ENCODE measurements around the gene ASTN1. TPM values are rescaled to one million over a fixed set of nuclear protein-coding genes. Genes with fewer than 3 reads are reported as not detected.

The ASTN1 gene
- total RNA-seq, 1 experiment from 2014 or later: 0.42 TPM

DNA sequence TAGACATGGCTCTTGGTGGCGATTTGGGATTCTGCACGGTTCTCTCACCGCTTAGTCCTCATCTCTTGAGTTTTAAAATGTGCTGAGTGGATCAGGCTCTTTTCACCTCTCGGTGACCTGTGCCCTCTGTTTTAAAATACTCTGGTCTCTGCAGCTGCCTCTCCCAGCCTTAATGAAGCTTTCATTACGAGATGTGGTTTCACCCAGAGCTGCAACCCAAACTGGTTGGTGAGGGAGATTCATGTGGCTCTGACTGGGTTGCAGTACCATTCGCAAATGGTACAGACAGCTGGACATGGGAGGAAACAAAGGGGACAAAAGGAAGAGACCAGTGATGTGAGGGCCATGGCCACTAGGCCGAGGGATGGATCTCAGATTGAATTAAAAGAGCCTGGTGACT lies 258.9 kb downstream of the ASTN1 start:
- no peak overlapping the region for H3K4me3 ChIP-seq (replicated peaks in 1 of 2; ENCODE audit: low read depth in 1 of 2, low read length in 2 of 2)
- ChIA-PET POLR2A (no interaction called here), CTCF (no interaction called here), RAD21 (ENCODE audit: low non-redundant PET in 1 of 2, low total read pairs in 2 of 2, uncharacterized antibody in 2 of 2, unreplicated experiment in 2 of 2) (no interaction called here)
- no peak overlapping the region for H3K4me2 ChIP-seq (ENCODE audit: low read length)
- H3K9me3 ChIP-seq (ENCODE audit: control insufficient read depth in 1 of 2, insufficient read depth in 1 of 2, low read depth in 1 of 2, low read length in 2 of 2): no peaks in the 10 kb centered on the region
- no peaks in the 10 kb centered on the region for H3K4me1 ChIP-seq (ENCODE audit: control insufficient read depth in 1 of 2, insufficient read depth in 2 of 2, low read length in 2 of 2)
- no peak overlapping the region for H2AFZ ChIP-seq (ENCODE audit: low read depth, low read length, poor library complexity, severe bottlenecking)
- peaks cover 28% of the 10 kb centered on the region for H3K27me3 ChIP-seq (ENCODE audit: insufficient read depth, low read length)
- no peak overlapping the region for H3K27ac ChIP-seq (ENCODE audit: low read depth, low read length)
- no TSS peak for BruUV-seq (replicated peaks)
- H3K9me2 ChIP-seq (ENCODE audit: insufficient read depth): no peaks in the 10 kb centered on the region
- intact Hi-C loops (cut with micrococcal nuclease): no loop called here
- DNase-seq (ENCODE audit: low read depth, low spot score) (no peak), ATAC-seq (no peak)
- no peak for TF ChIP-seq ZNF274 (IDR thresholded peaks at IDR 0.05; ENCODE audit: low read depth, low read length)
- TF ChIP-seq TCF7L2 (IDR thresholded peaks at IDR 0.05; ENCODE audit: borderline replicate concordance, extremely low read depth, insufficient read depth, insufficient read length): no peak
- TF ChIP-seq EZH2phosphoT487 (IDR thresholded peaks at IDR 0.05; ENCODE audit: borderline replicate concordance): no peak
- H3K9ac ChIP-seq (ENCODE audit: low read length): no peak overlapping the region
- no peaks in the 10 kb centered on the region for H3K36me3 ChIP-seq (ENCODE audit: control insufficient read depth in 1 of 2, insufficient read depth in 2 of 2, low read length in 2 of 2)
- no peaks in the 10 kb centered on the region for H3K79me2 ChIP-seq (ENCODE audit: insufficient read depth, low read length)
- no peaks in the 10 kb centered on the region for H4K20me1 ChIP-seq (ENCODE audit: insufficient read depth)

DNA sequence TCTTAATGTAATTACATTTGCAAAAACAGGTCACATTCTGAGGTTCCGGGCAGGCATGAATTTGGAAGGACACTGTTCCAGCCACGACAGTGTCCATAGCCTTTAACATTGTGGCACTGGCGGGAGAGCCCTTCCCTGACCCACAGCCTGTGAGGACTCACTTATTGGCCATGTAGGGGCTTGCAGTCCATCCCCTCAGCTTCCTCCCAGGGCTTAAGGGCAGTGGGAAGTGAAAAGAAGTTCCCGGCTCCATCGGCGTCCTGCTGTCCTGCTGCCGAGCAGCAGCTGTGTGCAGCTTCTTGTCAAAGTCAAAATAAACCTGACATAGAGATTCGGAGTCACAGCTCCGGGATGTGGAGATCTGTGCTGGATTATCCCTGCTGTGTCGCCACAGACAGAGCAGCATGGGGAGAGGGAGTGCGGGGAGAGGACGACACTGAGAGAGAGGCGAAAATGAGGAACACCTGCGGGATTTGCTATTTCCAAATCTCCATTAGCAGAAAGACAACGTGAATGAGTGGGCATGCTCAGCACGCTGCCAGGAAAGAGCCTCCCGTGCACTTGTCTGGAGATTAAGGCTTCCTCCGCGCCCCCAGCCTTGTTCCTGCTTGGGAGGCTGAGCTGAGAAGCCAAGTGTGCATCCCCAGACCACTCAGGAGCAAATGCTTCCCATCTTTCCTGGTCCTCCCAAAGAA lies 260.3 kb downstream of the ASTN1 start:
- intact Hi-C loops (cut with micrococcal nuclease): no loop called here
- Histone ChIP-seq H3K4me2 (ENCODE audit: low read length) (no peak overlapping the region), H4K20me1 (ENCODE audit: insufficient read depth) (no peaks in the 10 kb centered on the region), H3K4me3 (replicated peaks in 1 of 2; ENCODE audit: low read depth in 1 of 2, low read length in 2 of 2) (no peak overlapping the region), H2AFZ (ENCODE audit: low read depth, low read length, poor library complexity, severe bottlenecking) (no peak overlapping the region), H3K4me1 (ENCODE audit: control insufficient read depth in 1 of 2, insufficient read depth in 2 of 2, low read length in 2 of 2) (no peaks in the 10 kb centered on the region), H3K9me3 (ENCODE audit: control insufficient read depth in 1 of 2, insufficient read depth in 1 of 2, low read depth in 1 of 2, low read length in 2 of 2) (no peaks in the 10 kb centered on the region), H3K27ac (ENCODE audit: low read depth, low read length) (no peak overlapping the region), H3K36me3 (ENCODE audit: control insufficient read depth in 1 of 2, insufficient read depth in 2 of 2, low read length in 2 of 2) (no peaks in the 10 kb centered on the region), H3K9me2 (ENCODE audit: insufficient read depth) (no peaks in the 10 kb centered on the region), H3K9ac (ENCODE audit: low read length) (no peak overlapping the region), H3K27me3 (ENCODE audit: insufficient read depth, low read length) (peaks cover 40% of the 10 kb centered on the region), H3K79me2 (ENCODE audit: insufficient read depth, low read length) (no peaks in the 10 kb centered on the region)
- POLR2A ChIA-PET: no interaction called here
- TF ChIP-seq YY1 (IDR thresholded peaks at IDR 0.05; ENCODE audit: extremely low read depth, insufficient replicate concordance, low read depth, low read length) (no peak), SP1 (IDR thresholded peaks at IDR 0.05; ENCODE audit: low read depth) (no peak), EZH2phosphoT487 (IDR thresholded peaks at IDR 0.05; ENCODE audit: borderline replicate concordance) (no peak), ZFX (IDR thresholded peaks at IDR 0.05) (no peak), ZNF274 (IDR thresholded peaks at IDR 0.05; ENCODE audit: low read depth, low read length) (no peak), FOSL1 (IDR thresholded peaks at IDR 0.05; ENCODE audit: low read depth) (no peak), SIN3A (IDR thresholded peaks at IDR 0.05; ENCODE audit: low read depth) (no peak), CBX3 (IDR thresholded peaks at IDR 0.05; ENCODE audit: low read depth) (no peak), TCF7L2 (IDR thresholded peaks at IDR 0.05; ENCODE audit: borderline replicate concordance, extremely low read depth, insufficient read depth, insufficient read length) (no peak), CEBPB (IDR thresholded peaks at IDR 0.05; ENCODE audit: low read depth) (no peak)
- TF ChIP-seq, protein P1, sequence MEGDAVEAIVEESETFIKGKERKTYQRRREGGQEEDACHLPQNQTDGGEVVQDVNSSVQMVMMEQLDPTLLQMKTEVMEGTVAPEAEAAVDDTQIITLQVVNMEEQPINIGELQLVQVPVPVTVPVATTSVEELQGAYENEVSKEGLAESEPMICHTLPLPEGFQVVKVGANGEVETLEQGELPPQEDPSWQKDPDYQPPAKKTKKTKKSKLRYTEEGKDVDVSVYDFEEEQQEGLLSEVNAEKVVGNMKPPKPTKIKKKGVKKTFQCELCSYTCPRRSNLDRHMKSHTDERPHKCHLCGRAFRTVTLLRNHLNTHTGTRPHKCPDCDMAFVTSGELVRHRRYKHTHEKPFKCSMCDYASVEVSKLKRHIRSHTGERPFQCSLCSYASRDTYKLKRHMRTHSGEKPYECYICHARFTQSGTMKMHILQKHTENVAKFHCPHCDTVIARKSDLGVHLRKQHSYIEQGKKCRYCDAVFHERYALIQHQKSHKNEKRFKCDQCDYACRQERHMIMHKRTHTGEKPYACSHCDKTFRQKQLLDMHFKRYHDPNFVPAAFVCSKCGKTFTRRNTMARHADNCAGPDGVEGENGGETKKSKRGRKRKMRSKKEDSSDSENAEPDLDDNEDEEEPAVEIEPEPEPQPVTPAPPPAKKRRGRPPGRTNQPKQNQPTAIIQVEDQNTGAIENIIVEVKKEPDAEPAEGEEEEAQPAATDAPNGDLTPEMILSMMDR (IDR thresholded peaks at IDR 0.05 in 2 of 3, conservative IDR thresholded peaks at IDR 0.05 in 1 of 3; ENCODE audit: borderline replicate concordance in 1 of 3, insufficient read depth in 1 of 3, low read depth in 2 of 3, low read length in 2 of 3): no peak
- TF ChIP-seq, protein P2, sequence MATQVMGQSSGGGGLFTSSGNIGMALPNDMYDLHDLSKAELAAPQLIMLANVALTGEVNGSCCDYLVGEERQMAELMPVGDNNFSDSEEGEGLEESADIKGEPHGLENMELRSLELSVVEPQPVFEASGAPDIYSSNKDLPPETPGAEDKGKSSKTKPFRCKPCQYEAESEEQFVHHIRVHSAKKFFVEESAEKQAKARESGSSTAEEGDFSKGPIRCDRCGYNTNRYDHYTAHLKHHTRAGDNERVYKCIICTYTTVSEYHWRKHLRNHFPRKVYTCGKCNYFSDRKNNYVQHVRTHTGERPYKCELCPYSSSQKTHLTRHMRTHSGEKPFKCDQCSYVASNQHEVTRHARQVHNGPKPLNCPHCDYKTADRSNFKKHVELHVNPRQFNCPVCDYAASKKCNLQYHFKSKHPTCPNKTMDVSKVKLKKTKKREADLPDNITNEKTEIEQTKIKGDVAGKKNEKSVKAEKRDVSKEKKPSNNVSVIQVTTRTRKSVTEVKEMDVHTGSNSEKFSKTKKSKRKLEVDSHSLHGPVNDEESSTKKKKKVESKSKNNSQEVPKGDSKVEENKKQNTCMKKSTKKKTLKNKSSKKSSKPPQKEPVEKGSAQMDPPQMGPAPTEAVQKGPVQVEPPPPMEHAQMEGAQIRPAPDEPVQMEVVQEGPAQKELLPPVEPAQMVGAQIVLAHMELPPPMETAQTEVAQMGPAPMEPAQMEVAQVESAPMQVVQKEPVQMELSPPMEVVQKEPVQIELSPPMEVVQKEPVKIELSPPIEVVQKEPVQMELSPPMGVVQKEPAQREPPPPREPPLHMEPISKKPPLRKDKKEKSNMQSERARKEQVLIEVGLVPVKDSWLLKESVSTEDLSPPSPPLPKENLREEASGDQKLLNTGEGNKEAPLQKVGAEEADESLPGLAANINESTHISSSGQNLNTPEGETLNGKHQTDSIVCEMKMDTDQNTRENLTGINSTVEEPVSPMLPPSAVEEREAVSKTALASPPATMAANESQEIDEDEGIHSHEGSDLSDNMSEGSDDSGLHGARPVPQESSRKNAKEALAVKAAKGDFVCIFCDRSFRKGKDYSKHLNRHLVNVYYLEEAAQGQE (IDR thresholded peaks at IDR 0.05; ENCODE audit: low read depth): no peak
- TF ChIP-seq, protein P3, sequence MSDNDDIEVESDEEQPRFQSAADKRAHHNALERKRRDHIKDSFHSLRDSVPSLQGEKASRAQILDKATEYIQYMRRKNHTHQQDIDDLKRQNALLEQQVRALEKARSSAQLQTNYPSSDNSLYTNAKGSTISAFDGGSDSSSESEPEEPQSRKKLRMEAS (IDR thresholded peaks at IDR 0.05): no peak
- DNase-seq (ENCODE audit: low read depth, low spot score): no peak
- BruUV-seq (replicated peaks): no TSS peak
- CTCF ChIA-PET: no interaction called here
- ATAC-seq: no peak
- RAD21 ChIA-PET (ENCODE audit: low non-redundant PET in 1 of 2, low total read pairs in 2 of 2, uncharacterized antibody in 2 of 2, unreplicated experiment in 2 of 2): no interaction called here

All from HCT116 (cell line).